Kidney capillary endothelial cell (primary cell): Measurements from ENCODE around the gene GPAT2.
A peak's percentile ranks its signal among the peaks of the same experiment; 100 is the strongest.
"Not testable (repeated sequence)": the region's sequence is repeated elsewhere in the genome, so short reads cannot be mapped to it uniquely, and the experiment has no call there.

Experiments
- DNase-seq: peaks from one replicate; pipeline ENCODE4 v3.0.0-alpha.2; 2018; ENCODE audit warnings: low spot score

Gene GPAT2

GRCh38 chr2:96022701-96023447 is 11.8 kb downstream of the GPAT2 start:
- peak; percentile 76 for DNase-seq

GRCh38 chr2:96022126-96022525 is 12.6 kb downstream of the GPAT2 start:
- DNase-seq, result not testable (repeated sequence)

GRCh38 chr2:96021142-96021541 is 13.6 kb downstream of the GPAT2 start:
- DNase-seq, result not testable (repeated sequence)

GRCh38 chr2:96019909-96020590 is 14.7 kb downstream of the GPAT2 start:
- not testable (repeated sequence) for DNase-seq

GRCh38 chr2:96016321-96016720 is 18.4 kb downstream of the GPAT2 start:
- not testable (repeated sequence) for DNase-seq

GRCh38 chr2:96012792-96013264 is 21.9 kb downstream of the GPAT2 start:
- DNase-seq, result not testable (repeated sequence)

- DNase-seq, result not testable (repeated sequence)
Observed at GRCh38 chr2:96012086-96012791, 22.5 kb downstream of the GPAT2 start.

- DNase-seq, result not testable (repeated sequence)
Observed at GRCh38 chr2:96011129-96011455, 23.6 kb downstream of the GPAT2 start.

GRCh38 chr2:96010320-96011128 is 24.2 kb downstream of the GPAT2 start:
- DNase-seq, result peak; percentile 43

- not testable (repeated sequence) for DNase-seq
Observed at GRCh38 chr2:96009833-96010232, 24.9 kb downstream of the GPAT2 start.

GRCh38 chr2:96008051-96008450 is 26.7 kb downstream of the GPAT2 start:
- not testable (repeated sequence) for DNase-seq

- not testable (repeated sequence) for DNase-seq
Observed at GRCh38 chr2:96006248-96006647, 28.5 kb downstream of the GPAT2 start.

- peak; percentile 38 for DNase-seq
Observed at GRCh38 chr2:95992520-95993272, 42.0 kb downstream of the GPAT2 start.

GRCh38 chr2:95992102-95992501 is 42.6 kb downstream of the GPAT2 start:
- not testable (repeated sequence) for DNase-seq

GRCh38 chr2:95991351-95992094 is 43.2 kb downstream of the GPAT2 start, which contains the start of gene ANKRD36C:
Gene ANKRD36C, minus strand, starts transcription at chr2:95991824. Its CDS starts 116 bp downstream, at chr2:95991708.
- peak; percentile 16 for DNase-seq

- not testable (repeated sequence) for DNase-seq
Observed at GRCh38 chr2:95990884-95991283, 43.8 kb downstream of the GPAT2 start.
